ENCODE results near the gene TFAP2E. TPM values are rescaled to one million over a fixed set of nuclear protein-coding genes. Genes with fewer than 3 reads are reported as not detected.
"Not testable (repeated sequence)": the region's sequence is repeated elsewhere in the genome, so short reads cannot be mapped to it uniquely, and the experiment has no call there.

The TFAP2E gene
- total RNA-seq, 1 donor from 2014 or later, result under 0.01 TPM

DNA sequence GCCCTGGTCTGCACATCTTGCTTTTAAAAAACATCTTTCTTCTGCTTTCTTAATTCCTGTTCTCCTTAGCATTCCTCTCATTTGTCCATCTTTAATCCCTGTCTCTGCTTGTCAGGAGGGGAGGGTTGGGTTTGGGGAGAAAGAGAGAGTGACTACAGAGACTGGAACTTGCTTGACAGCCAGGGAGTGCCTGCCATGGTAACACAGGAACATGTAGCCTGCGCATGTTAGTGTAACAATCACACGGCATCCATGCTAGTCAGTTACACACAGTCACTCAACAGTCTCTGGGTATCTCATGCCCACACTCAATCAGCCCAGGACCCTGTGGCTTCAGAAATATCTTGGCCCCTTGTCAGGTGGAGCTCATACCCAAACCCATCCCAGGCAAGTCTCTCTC is 818 bp upstream of the TFAP2E start:
- Histone ChIP-seq H3K36me3 (ENCODE audit: control insufficient read depth, insufficient read depth, low read length) (no peaks in the 10 kb centered on the region), H3K4me3 (ENCODE audit: low read depth, low read length) (no peak overlapping the region), H3K27me3 (ENCODE audit: control insufficient read depth, insufficient read depth, low read length) (no peaks in the 10 kb centered on the region)
- peak; percentile 52 for DNase-seq (ENCODE audit: low read depth)
- peak; percentile 47 for FAIRE-seq
- TF ChIP-seq, protein P1, sequence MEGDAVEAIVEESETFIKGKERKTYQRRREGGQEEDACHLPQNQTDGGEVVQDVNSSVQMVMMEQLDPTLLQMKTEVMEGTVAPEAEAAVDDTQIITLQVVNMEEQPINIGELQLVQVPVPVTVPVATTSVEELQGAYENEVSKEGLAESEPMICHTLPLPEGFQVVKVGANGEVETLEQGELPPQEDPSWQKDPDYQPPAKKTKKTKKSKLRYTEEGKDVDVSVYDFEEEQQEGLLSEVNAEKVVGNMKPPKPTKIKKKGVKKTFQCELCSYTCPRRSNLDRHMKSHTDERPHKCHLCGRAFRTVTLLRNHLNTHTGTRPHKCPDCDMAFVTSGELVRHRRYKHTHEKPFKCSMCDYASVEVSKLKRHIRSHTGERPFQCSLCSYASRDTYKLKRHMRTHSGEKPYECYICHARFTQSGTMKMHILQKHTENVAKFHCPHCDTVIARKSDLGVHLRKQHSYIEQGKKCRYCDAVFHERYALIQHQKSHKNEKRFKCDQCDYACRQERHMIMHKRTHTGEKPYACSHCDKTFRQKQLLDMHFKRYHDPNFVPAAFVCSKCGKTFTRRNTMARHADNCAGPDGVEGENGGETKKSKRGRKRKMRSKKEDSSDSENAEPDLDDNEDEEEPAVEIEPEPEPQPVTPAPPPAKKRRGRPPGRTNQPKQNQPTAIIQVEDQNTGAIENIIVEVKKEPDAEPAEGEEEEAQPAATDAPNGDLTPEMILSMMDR (IDR thresholded peaks at IDR 0.05; ENCODE audit: insufficient read depth, low read length, severe bottlenecking), result no peak

DNA sequence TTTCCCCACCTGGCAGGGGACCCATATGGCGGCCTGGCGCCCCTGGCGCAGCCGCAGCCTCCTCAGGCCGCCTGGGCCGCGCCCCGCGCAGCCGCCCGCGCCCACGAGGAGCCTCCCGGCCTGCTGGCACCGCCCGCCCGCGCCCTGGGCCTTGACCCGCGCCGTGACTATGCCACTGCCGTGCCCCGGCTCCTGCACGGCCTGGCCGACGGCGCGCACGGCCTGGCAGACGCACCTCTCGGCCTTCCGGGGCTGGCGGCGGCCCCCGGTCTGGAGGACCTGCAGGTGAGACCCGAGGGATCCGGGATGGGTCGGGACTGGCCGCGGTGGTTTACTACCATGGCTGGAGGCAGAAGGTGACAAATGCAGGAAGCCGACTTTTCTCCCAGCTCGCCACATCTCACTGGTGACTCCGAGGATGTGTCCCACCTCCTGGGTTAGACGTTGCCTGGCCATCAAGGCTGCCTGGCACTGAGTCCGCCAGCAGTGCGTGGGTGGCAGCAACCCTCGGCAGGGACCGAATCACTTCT is 1.1 kb downstream of the TFAP2E start:
- Histone ChIP-seq H3K36me3 (ENCODE audit: control insufficient read depth, insufficient read depth, low read length) (no peaks in the 10 kb centered on the region), H3K4me3 (ENCODE audit: low read depth, low read length) (no peak overlapping the region), H3K27me3 (ENCODE audit: control insufficient read depth, insufficient read depth, low read length) (no peaks in the 10 kb centered on the region)
- peak; percentile 32 for FAIRE-seq
- DNase-seq (ENCODE audit: low read depth), result no peak
- TF ChIP-seq, protein P1 (IDR thresholded peaks at IDR 0.05; ENCODE audit: insufficient read depth, low read length, severe bottlenecking), result no peak

DNA sequence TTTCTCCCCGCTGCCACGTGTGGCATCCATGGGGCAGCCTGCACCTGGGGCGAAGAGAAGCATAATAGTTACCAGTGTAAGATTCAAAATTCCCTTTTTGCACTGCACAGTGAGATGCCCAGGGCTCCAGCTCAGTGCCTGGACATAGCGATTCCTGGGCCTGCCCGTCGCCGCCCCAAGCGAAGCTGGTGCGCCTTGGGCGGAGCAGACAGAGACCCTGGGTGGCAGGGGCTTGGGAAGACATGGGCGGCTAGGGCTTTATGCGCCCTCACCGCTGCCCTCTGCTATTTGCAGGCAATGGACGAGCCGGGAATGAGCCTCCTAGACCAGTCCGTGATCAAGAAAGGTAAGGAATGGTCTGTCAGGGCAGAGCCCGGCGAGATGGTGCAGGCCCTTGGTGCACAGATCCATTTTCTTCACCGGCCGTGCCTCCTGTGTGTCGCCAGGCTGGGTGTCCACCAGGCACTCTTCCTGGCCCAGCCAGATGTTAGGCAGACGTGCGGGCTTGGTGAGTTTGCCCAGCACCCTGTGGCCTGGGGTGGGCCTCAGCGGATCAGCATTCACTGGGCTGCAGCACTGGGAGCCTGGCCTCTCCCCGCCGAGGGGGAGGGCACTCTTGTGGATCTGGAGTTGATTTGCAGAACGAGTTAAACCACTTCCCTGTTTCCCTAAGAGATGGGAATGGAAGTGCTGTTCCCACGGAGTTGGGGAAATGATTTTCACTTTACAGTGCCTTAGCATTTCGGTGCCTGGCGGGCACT is 1.7 kb downstream of the TFAP2E start:
- TF ChIP-seq, protein P1 (IDR thresholded peaks at IDR 0.05; ENCODE audit: insufficient read depth, low read length, severe bottlenecking), result no peak
- Histone ChIP-seq H3K4me3 (ENCODE audit: low read depth, low read length) (no peak overlapping the region), H3K36me3 (ENCODE audit: control insufficient read depth, insufficient read depth, low read length) (no peaks in the 10 kb centered on the region), H3K27me3 (ENCODE audit: control insufficient read depth, insufficient read depth, low read length) (no peaks in the 10 kb centered on the region)
- DNase-seq (ENCODE audit: low read depth), result peak; percentile 30
- no peak for FAIRE-seq

DNA sequence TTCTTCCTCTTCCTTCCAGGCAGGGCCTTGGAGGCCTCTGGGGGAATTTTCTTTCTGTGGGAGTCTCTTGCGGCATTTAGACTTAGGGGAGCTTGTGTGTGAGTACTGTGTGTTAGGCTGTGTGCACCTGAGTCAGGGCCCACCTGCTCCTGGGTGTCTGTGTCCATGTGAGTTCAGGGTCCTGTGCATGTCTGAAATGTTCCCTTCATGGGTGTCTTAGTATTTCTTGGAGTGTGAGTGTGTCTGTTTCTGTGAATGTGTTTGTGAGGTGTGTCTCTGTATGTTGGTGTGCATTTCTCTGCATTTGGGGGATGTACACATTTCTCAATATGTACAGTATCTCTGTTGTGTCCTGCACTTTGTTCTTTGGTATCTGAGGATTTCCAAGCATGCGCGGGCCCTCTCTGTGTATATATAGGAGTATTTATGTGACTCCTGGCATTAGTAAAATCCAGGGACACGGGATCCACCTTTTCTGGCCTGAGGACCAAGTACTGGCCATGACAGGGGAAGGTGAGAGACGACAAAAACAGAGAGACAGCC is 2.4 kb downstream of the TFAP2E start:
- TF ChIP-seq, protein P1 (IDR thresholded peaks at IDR 0.05; ENCODE audit: insufficient read depth, low read length, severe bottlenecking), result no peak
- DNase-seq (ENCODE audit: low read depth) (no peak), FAIRE-seq (no peak)
- Histone ChIP-seq H3K4me3 (ENCODE audit: low read depth, low read length) (no peak overlapping the region), H3K36me3 (ENCODE audit: control insufficient read depth, insufficient read depth, low read length) (no peaks in the 10 kb centered on the region), H3K27me3 (ENCODE audit: control insufficient read depth, insufficient read depth, low read length) (no peaks in the 10 kb centered on the region)

DNA sequence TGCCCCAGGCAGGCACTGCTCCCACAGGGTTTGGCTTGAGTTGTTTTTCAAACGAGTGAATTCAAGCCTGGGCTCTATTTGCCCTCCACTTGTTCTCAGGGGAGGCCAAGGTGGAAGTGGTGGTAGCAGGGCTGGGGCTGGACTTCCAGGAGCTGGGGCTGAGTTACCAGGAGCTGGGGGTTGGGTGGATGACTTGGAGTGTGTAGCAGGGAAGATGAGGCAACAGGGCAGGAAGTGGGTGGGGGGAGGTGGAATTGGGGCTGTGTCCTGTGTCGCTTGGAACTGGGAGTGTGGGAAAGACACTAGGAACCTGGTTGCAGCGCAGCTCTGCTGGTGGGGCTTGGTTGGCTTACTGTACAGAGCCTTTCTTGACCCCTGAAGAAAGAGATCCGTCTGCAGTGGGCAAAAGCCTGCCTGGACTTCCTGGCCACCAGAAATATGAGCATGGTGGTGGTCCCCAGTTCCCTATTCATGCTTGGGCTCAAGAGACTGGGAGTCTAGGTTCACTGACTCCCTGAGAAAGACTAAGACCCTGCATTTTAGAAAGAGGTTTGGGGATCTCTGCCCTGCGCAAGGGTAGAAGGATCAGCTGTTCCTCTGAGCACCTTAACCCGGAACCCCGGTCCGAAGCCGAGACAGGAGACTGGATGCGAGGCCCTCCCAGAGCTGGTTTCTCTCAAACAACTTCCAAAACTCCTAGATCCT is 3.1 kb downstream of the TFAP2E start:
- DNase-seq (ENCODE audit: low read depth), result no peak
- H3K36me3 ChIP-seq (ENCODE audit: control insufficient read depth, insufficient read depth, low read length), result no peaks in the 10 kb centered on the region
- no peak for FAIRE-seq
- no peak overlapping the region for H3K4me3 ChIP-seq (ENCODE audit: low read depth, low read length)
- no peaks in the 10 kb centered on the region for H3K27me3 ChIP-seq (ENCODE audit: control insufficient read depth, insufficient read depth, low read length)
- TF ChIP-seq, protein P1 (IDR thresholded peaks at IDR 0.05; ENCODE audit: insufficient read depth, low read length, severe bottlenecking), result no peak

DNA sequence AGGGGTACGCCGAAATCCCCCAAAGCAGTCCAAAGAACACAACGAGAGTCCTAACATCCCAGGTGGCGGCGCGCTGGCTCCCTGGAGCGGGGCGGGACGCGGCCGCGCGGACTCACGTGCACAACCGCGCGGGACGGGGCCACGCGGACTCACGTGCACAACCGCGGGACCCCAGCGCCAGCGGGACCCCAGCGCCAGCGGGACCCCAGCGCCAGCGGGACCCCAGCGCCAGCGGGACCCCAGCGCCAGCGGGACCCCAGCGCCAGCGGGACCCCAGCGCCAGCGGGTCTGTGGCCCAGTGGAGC is 3.6 kb downstream of the TFAP2E start:
- DNase-seq (ENCODE audit: low read depth); H3K4me3 ChIP-seq (ENCODE audit: low read depth, low read length); H3K36me3 ChIP-seq (ENCODE audit: control insufficient read depth, insufficient read depth, low read length); FAIRE-seq; H3K27me3 ChIP-seq (ENCODE audit: control insufficient read depth, insufficient read depth, low read length): not testable (repeated sequence)

Measured in bronchial epithelial cell (primary cell).